Subcutaneous adipose tissue (tissue), 4 donors: ENCODE measurements around the gene NRSN2. TPM values are rescaled to one million over a fixed set of nuclear protein-coding genes. Genes with fewer than 3 reads are reported as not detected.

Source experiments
- CTCF ChIP-seq: fragments of 450-650 bp; IDR thresholded peaks from one replicate; pipeline ENCODE4 v1.5.1; 2016; ENCODE audit warnings: low read depth, mild to moderate bottlenecking, control low read depth, antibody characterized with exemption, moderate library complexity
- total RNA-seq, 4 donors: library from RNA; depleted of rRNA; stranded (reverse); fragments of >200 nt; gene quantifications; one replicate each; pipeline ENCODE4 v1.1.0, GENCODE V29; 2016

NRSN2 gene
- total RNA-seq, 4 donors from 2014 or later = 5.2 to 9.4 (median 7.6) TPM

DNA sequence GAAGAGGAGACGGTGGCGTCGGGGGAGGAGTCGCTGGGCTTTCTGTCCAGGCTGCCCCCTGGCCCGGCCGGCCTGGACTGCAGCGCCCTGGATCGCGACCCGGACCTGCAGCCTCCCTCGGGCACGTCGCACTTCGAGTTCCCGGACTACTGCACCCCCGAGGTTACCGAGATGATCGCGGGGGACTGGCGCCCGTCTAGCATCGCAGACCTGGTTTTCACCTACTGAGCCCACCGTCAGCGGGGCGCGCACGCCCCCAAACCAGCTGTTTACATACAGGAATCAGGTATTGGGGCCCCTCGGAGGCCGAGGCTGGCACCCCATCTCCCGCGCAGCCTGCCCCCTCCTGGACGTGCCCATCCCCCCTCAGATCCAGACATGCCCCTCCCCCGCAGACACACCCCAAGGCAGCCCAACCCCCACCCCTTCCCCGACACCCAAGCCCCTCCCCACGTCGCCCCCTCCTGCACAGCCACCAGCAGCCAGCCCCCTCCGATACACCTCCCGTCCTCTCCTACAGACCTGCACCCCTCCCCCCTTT lies 20.2 kb upstream of the NRSN2 start:
- no peak for TF ChIP-seq CTCF

- no peak for TF ChIP-seq CTCF
Observed at GRCh38 chr20:327186-328026, 19.5 kb upstream of the NRSN2 start.

GRCh38 chr20:328027-328974 lies 18.6 kb upstream of the NRSN2 start:
- no peak for TF ChIP-seq CTCF

- TF ChIP-seq CTCF = no peak
Observed at GRCh38 chr20:328975-329695, 17.8 kb upstream of the NRSN2 start.

GRCh38 chr20:329851-330232 lies 17.1 kb upstream of the NRSN2 start:
- no peak for TF ChIP-seq CTCF

GRCh38 chr20:330233-331149 lies 16.4 kb upstream of the NRSN2 start:
- TF ChIP-seq CTCF = no peak
